ENCODE measurements around the gene TBC1D24.

GRCh38 chr16:2520784-2521531 is 46.0 kb downstream of the TBC1D24 start:
- TF ChIP-seq CTCF (IDR thresholded peaks at IDR 0.05 in 4 of 5, conservative IDR thresholded peaks at IDR 0.05 in 1 of 5) (no peak), POLR2A (IDR thresholded peaks at IDR 0.05) (no peak)
